Skeletal muscle tissue (tissue), 4 donors: ENCODE data around the gene GAS6. TPM values are rescaled to one million over a fixed set of nuclear protein-coding genes. Genes with fewer than 3 reads are reported as not detected.
"Not testable (repeated sequence)": the region's sequence is repeated elsewhere in the genome, so short reads cannot be mapped to it uniquely, and the experiment has no call there.

Experiments used
- H3K27ac ChIP-seq: one replicate; pipeline ENCODE4 v1.7.0; 2013; ENCODE audit warnings: mild to moderate bottlenecking, low read depth, low read length, inconsistent platforms
- H3K27me3 ChIP-seq, 3 donors: one replicate each; pipeline ENCODE4 v1.7.0; 2013; ENCODE audit warnings: low read length in 3 of 3; ENCODE audit not compliant: control insufficient read depth in 3 of 3, insufficient read depth in 3 of 3
- H3K36me3 ChIP-seq, 3 donors: one replicate each; pipeline ENCODE4 v1.7.0; 2013; ENCODE audit warnings: low read length in 3 of 3; ENCODE audit not compliant: control insufficient read depth in 3 of 3, insufficient read depth in 3 of 3
- H3K4me1 ChIP-seq, 3 donors: one replicate each; pipeline ENCODE4 v1.7.0; 2013; ENCODE audit warnings: low read length in 3 of 3, mild to moderate bottlenecking in 3 of 3; ENCODE audit not compliant: control insufficient read depth in 3 of 3, insufficient read depth in 3 of 3
- H3K4me3 ChIP-seq, 3 donors: one replicate each; pipeline ENCODE4 v1.7.0; 2013; ENCODE audit warnings: low read length in 3 of 3
- H3K9ac ChIP-seq, 3 donors: one replicate each; pipeline ENCODE4 v1.7.0; 2013; ENCODE audit warnings: low read length in 3 of 3, mild to moderate bottlenecking in 3 of 3, moderate library complexity in 2 of 3, low read depth in 1 of 3
- H3K9me3 ChIP-seq, 3 donors: one replicate each; pipeline ENCODE4 v1.7.0; 2013; ENCODE audit warnings: low read length in 3 of 3; ENCODE audit not compliant: control insufficient read depth in 3 of 3
- total RNA-seq: library from RNA; depleted of rRNA; stranded (reverse); fragments of >200 nt; gene quantifications from one replicate; pipeline ENCODE4 v1.2.3, GENCODE V29; 2014
- donor health status: Osteomylitis.

Gene GAS6
- total RNA-seq, 1 donor from 2014 or later = 25.1 TPM

GRCh38 chr13:113833111-113833830 lies 30.6 kb downstream of the GAS6 start:
- Histone ChIP-seq H3K36me3 (peaks cover 37 to 51% (median 42%) of the 10 kb centered on the region in 3 donors), H3K9ac (no peak overlapping the region), H3K27me3 (no peaks in the 10 kb centered on the region), H3K27ac (no peak overlapping the region), H3K4me3 (no peak overlapping the region), H3K9me3 (no peaks in the 10 kb centered on the region), H3K4me1 (peaks cover 15 to 16% (median 16%) of the 10 kb centered on the region in 3 donors)

GRCh38 chr13:113832631-113833030 lies 31.2 kb downstream of the GAS6 start:
- Histone ChIP-seq H3K9me3 (no peaks in the 10 kb centered on the region), H3K4me1 (peaks cover 9 to 10% (median 9%) of the 10 kb centered on the region in 3 donors), H3K9ac (no peak overlapping the region), H3K27ac (no peak overlapping the region), H3K36me3 (peaks cover 39 to 54% (median 43%) of the 10 kb centered on the region in 3 donors), H3K4me3 (no peak overlapping the region), H3K27me3 (no peaks in the 10 kb centered on the region)

GRCh38 chr13:113832205-113832604 lies 31.7 kb downstream of the GAS6 start:
- Histone ChIP-seq H3K9ac (no peak overlapping the region), H3K4me3 (no peak overlapping the region), H3K36me3 (peaks cover 43 to 58% (median 48%) of the 10 kb centered on the region in 3 donors), H3K9me3 (no peaks in the 10 kb centered on the region), H3K27ac (no peak overlapping the region), H3K27me3 (no peaks in the 10 kb centered on the region), H3K4me1 (peaks cover 5% of the 10 kb centered on the region in 3 donors)

GRCh38 chr13:113831061-113831460 lies 32.8 kb downstream of the GAS6 start:
- no peak overlapping the region for H3K9ac ChIP-seq
- H3K4me3 ChIP-seq = no peak overlapping the region
- H3K27me3 ChIP-seq = no peaks in the 10 kb centered on the region
- no peak overlapping the region for H3K27ac ChIP-seq
- H3K4me1 ChIP-seq = no peaks in the 10 kb centered on the region
- no peaks in the 10 kb centered on the region for H3K9me3 ChIP-seq
- H3K36me3 ChIP-seq = peaks cover 48 to 64% (median 53%) of the 10 kb centered on the region in 3 donors

- H3K27ac ChIP-seq, H3K4me1 ChIP-seq, H3K9ac ChIP-seq, H3K9me3 ChIP-seq, H3K27me3 ChIP-seq, H3K4me3 ChIP-seq: not testable (repeated sequence)
- peaks cover 54 to 67% (median 59%) of the 10 kb centered on the region in 3 donors for H3K36me3 ChIP-seq
These were observed 33.4 kb downstream of the GAS6 start for GRCh38 chr13:113830426-113830950.

GRCh38 chr13:113828282-113828825 lies 35.5 kb downstream of the GAS6 start:
- H3K27ac ChIP-seq = no peak overlapping the region
- no peaks in the 10 kb centered on the region for H3K4me1 ChIP-seq
- peaks cover 48 to 61% (median 51%) of the 10 kb centered on the region in 3 donors for H3K36me3 ChIP-seq
- H3K9ac ChIP-seq = no peak overlapping the region
- H3K9me3 ChIP-seq = no peaks in the 10 kb centered on the region
- no peak overlapping the region for H3K4me3 ChIP-seq
- no peaks in the 10 kb centered on the region for H3K27me3 ChIP-seq

- Histone ChIP-seq H3K4me3 (no peak overlapping the region), H3K9ac (no peak overlapping the region), H3K27me3 (no peaks in the 10 kb centered on the region), H3K9me3 (no peaks in the 10 kb centered on the region), H3K36me3 (peaks cover 48 to 57% (median 53%) of the 10 kb centered on the region in 3 donors), H3K27ac (no peak overlapping the region), H3K4me1 (peaks cover 4 to 5% (median 4%) of the 10 kb centered on the region in 3 donors)
These were observed 36.9 kb downstream of the GAS6 start for GRCh38 chr13:113827021-113827420.

- Histone ChIP-seq H3K36me3 (peaks cover 49 to 56% (median 54%) of the 10 kb centered on the region in 3 donors), H3K4me1 (peaks cover 9 to 11% (median 10%) of the 10 kb centered on the region in 3 donors)
- not testable (repeated sequence) for H3K4me3 ChIP-seq, H3K27ac ChIP-seq, H3K9me3 ChIP-seq, H3K27me3 ChIP-seq, H3K9ac ChIP-seq
These were observed 37.4 kb downstream of the GAS6 start for GRCh38 chr13:113826446-113826845.

GRCh38 chr13:113825841-113826240 lies 38.0 kb downstream of the GAS6 start:
- Histone ChIP-seq H3K4me1 (peaks cover 15 to 17% (median 16%) of the 10 kb centered on the region in 3 donors), H3K4me3 (no peak overlapping the region), H3K27ac (no peak overlapping the region), H3K9me3 (no peaks in the 10 kb centered on the region), H3K9ac (no peak overlapping the region), H3K27me3 (no peaks in the 10 kb centered on the region), H3K36me3 (peaks cover 46 to 50% (median 49%) of the 10 kb centered on the region in 3 donors)

GRCh38 chr13:113823771-113824170 lies 40.1 kb downstream of the GAS6 start:
- H3K36me3 ChIP-seq = peaks cover 38 to 49% (median 44%) of the 10 kb centered on the region in 3 donors

More at GRCh38 chr13:113823771-113824170, 40.1 kb downstream of the GAS6 start:
- peaks cover 30 to 35% (median 34%) of the 10 kb centered on the region in 3 donors for H3K4me1 ChIP-seq
- no peak overlapping the region for H3K9ac ChIP-seq
- no peak overlapping the region for H3K4me3 ChIP-seq
- H3K27me3 ChIP-seq = no peaks in the 10 kb centered on the region
- no peak overlapping the region for H3K27ac ChIP-seq
- no peaks in the 10 kb centered on the region for H3K9me3 ChIP-seq
